ENCODE data around the gene TMED9.

- no peak for TF ChIP-seq EP300 (IDR thresholded peaks at IDR 0.05)
- TF ChIP-seq, protein P1, sequence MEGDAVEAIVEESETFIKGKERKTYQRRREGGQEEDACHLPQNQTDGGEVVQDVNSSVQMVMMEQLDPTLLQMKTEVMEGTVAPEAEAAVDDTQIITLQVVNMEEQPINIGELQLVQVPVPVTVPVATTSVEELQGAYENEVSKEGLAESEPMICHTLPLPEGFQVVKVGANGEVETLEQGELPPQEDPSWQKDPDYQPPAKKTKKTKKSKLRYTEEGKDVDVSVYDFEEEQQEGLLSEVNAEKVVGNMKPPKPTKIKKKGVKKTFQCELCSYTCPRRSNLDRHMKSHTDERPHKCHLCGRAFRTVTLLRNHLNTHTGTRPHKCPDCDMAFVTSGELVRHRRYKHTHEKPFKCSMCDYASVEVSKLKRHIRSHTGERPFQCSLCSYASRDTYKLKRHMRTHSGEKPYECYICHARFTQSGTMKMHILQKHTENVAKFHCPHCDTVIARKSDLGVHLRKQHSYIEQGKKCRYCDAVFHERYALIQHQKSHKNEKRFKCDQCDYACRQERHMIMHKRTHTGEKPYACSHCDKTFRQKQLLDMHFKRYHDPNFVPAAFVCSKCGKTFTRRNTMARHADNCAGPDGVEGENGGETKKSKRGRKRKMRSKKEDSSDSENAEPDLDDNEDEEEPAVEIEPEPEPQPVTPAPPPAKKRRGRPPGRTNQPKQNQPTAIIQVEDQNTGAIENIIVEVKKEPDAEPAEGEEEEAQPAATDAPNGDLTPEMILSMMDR (IDR thresholded peaks at IDR 0.05): no peak
- TF ChIP-seq POLR2AphosphoS5 (IDR thresholded peaks at IDR 0.05): no peak
- no peak for TF ChIP-seq POLR2A (IDR thresholded peaks at IDR 0.05)
Observed at GRCh38 chr5:177548495-177548894, 43.5 kb upstream of the TMED9 start.
